Left ventricle myocardium inferior (tissue), 1 donor: ENCODE data around the gene LARP4. TPM values are rescaled to one million over a fixed set of nuclear protein-coding genes. Genes with fewer than 3 reads are reported as not detected.
"Not testable (repeated sequence)": the region's sequence is repeated elsewhere in the genome, so short reads cannot be mapped to it uniquely, and the experiment has no call there.

Source experiments
- DNase-seq: peaks from one replicate; pipeline ENCODE4 v3.0.0-alpha.2; 2020
- H3K27ac ChIP-seq: fragments of 200-600 bp; replicated peaks from 2 replicates; pipeline ENCODE4 v1.8.0; 2021
- H3K27me3 ChIP-seq: fragments of 200-600 bp; 2 replicates; pipeline ENCODE4 v1.8.0; 2021; ENCODE audit warnings: low read depth
- H3K36me3 ChIP-seq: fragments of 200-600 bp; 2 replicates; pipeline ENCODE4 v1.8.0; 2021
- H3K4me1 ChIP-seq: fragments of 200-600 bp; 2 replicates; pipeline ENCODE4 v1.8.0; 2021
- H3K4me3 ChIP-seq: fragments of 200-600 bp; 2 replicates; pipeline ENCODE4 v1.8.0; 2021; ENCODE audit warnings: mild to moderate bottlenecking, moderate library complexity
- H3K9me3 ChIP-seq: fragments of 200-600 bp; replicated peaks from 2 replicates; pipeline ENCODE4 v1.8.0; 2021
- intact Hi-C: fragments of 100-400 bp; cut with micrococcal nuclease; formaldehyde crosslinking; loops from one replicate; pipeline ENCODE4 v1.11.0; 2022
- total RNA-seq: library from RNA; stranded (reverse); fragmentation: NEBNext Ultra II Directional; extraction: Animal tissue kit (Norgen Biotek cat#: 25700); gene quantifications from one replicate; pipeline ENCODE4 v1.2.1, GENCODE V29; 2021
- TF ChIP-seq, protein P1 (sequence below): fragments of 200-600 bp; IDR thresholded peaks from 2 replicates; pipeline ENCODE4 v1.8.0; 2021; ENCODE audit warnings: antibody characterized with exemption, mild to moderate bottlenecking, borderline replicate concordance
- donor health status: DM: no; HTN: yes; CAD: no; lungs with severe emphysema.

Gene LARP4
- total RNA-seq, 1 donor from 2014 or later: 69.0 TPM

GRCh38 chr12:50519353-50519752, 118.7 kb downstream of the LARP4 start:
- DNase-seq: no peak
- Histone ChIP-seq H3K4me1 (peaks cover 68% of the 10 kb centered on the region), H3K27me3 (no peaks in the 10 kb centered on the region), H3K27ac (no peak overlapping the region), H3K36me3 (no peaks in the 10 kb centered on the region), H3K4me3 (no peak overlapping the region), H3K9me3 (no peaks in the 10 kb centered on the region)
- TF ChIP-seq, protein P1, sequence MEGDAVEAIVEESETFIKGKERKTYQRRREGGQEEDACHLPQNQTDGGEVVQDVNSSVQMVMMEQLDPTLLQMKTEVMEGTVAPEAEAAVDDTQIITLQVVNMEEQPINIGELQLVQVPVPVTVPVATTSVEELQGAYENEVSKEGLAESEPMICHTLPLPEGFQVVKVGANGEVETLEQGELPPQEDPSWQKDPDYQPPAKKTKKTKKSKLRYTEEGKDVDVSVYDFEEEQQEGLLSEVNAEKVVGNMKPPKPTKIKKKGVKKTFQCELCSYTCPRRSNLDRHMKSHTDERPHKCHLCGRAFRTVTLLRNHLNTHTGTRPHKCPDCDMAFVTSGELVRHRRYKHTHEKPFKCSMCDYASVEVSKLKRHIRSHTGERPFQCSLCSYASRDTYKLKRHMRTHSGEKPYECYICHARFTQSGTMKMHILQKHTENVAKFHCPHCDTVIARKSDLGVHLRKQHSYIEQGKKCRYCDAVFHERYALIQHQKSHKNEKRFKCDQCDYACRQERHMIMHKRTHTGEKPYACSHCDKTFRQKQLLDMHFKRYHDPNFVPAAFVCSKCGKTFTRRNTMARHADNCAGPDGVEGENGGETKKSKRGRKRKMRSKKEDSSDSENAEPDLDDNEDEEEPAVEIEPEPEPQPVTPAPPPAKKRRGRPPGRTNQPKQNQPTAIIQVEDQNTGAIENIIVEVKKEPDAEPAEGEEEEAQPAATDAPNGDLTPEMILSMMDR: no peak
- intact Hi-C loops: no loop called here

DNA sequence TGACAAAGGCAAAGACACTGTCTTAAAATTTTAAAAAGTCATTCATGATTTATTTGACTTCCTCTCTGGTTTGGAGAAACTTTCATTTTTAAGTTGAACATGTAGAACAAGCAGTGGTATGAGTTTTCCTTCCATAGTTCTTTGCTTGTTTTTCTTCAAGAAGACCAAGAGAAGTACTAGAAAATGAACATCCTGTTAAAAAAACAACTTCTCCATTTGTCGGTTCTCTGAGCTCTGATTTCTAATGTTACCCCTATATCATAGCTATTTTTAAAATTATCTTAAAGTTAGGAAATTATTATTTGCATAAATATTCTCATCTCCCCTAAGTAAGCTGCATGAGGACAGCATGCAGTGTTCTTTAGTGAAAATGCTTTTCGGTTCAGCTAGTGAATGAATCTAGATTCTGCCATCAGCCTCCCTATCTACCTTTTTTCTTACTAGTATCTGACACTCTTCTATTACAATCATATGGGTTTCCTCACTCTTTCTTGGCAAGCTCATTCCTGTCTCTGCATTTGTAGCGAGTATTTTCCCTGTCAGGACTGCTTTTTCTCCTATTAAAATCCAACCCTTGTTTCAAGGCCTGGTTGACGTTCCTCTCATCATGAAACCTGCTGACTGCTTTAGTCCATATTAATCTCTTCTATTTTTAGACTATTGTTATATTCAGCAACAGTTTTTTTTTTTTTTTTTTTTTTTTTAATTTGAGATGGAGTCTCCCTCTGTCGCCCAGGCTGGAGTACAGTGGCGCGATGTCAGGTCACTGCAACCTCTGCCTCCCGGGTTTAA, 119.9 kb downstream of the LARP4 start:
- intact Hi-C loops: loop anchor here (10.0 kb wide), 1 partner anchor 54 kb away; no protein-coding TSS in a partner anchor
- Histone ChIP-seq H3K27me3 (no peaks in the 10 kb centered on the region), H3K36me3 (no peaks in the 10 kb centered on the region), H3K9me3 (no peaks in the 10 kb centered on the region), H3K4me3 (peak overlapping the region; percentile 15), H3K27ac (peak overlapping the region; percentile 78), H3K4me1 (peaks cover 56% of the 10 kb centered on the region)
- no peak for DNase-seq
- TF ChIP-seq, protein P1: peak; percentile 16

GRCh38 chr12:50521781-50522180, 121.1 kb downstream of the LARP4 start:
- Histone ChIP-seq H3K4me1 (peaks cover 61% of the 10 kb centered on the region), H3K27ac (peak overlapping the region; percentile 78)
- not testable (repeated sequence) for DNase-seq, H3K27me3 ChIP-seq, H3K9me3 ChIP-seq, H3K4me3 ChIP-seq, H3K36me3 ChIP-seq
- intact Hi-C loops: loop anchor here (10.0 kb wide), 1 partner anchor 53 kb away; no protein-coding TSS in a partner anchor

DNA sequence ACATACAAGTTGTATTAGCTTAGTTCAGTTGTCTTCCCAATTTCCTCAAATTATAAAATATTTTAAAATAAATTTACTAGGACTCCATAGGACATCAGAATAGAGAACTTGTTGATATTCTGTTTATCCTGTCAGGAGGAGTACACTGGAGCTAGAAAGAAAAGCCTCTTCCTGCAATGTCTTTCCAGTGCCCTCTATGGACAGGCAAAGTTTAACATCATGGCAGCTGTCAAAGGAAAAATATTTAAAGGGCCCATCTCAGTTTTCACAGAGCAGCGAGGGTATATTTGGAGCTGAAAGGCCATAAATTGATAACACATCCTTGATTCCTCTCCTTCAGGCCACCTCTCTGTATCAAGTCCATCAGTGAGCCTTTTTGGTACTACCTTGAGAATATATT, 123.1 kb downstream of the LARP4 start:
- no peaks in the 10 kb centered on the region for H3K9me3 ChIP-seq
- peaks cover 47% of the 10 kb centered on the region for H3K4me1 ChIP-seq
- no peaks in the 10 kb centered on the region for H3K27me3 ChIP-seq
- intact Hi-C loops: loop anchor here (10.0 kb wide), 1 partner anchor 51 kb away; no protein-coding TSS in a partner anchor
- TF ChIP-seq, protein P1: no peak
- no peak overlapping the region for H3K27ac ChIP-seq
- no peak overlapping the region for H3K4me3 ChIP-seq
- no peak for DNase-seq
- H3K36me3 ChIP-seq: no peaks in the 10 kb centered on the region

DNA sequence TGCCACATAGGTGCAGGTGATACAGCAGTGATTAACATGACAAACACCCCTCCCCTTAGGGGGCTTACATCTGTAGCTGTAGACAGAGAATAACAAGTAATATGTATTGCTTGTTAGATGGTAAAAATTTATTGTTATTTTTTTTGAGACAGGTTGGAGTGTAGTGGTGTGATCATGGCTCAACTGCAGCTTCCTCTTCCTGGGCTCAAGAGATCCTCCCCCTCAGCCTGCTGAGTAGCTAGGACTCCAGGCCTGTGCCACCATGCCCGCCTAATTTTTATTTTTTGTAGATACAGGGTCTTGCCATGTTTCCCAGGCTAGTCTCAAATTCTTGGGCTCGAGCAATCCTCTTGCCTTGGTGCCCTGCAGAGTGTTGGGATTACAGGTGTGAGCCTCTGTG, 123.9 kb downstream of the LARP4 start:
- Histone ChIP-seq H3K9me3 (no peaks in the 10 kb centered on the region), H3K27me3 (no peaks in the 10 kb centered on the region), H3K36me3 (no peaks in the 10 kb centered on the region), H3K4me1 (peaks cover 49% of the 10 kb centered on the region), H3K27ac (no peak overlapping the region), H3K4me3 (no peak overlapping the region)
- no peak for DNase-seq
- intact Hi-C loops: loop anchor here (10.0 kb wide), 1 partner anchor 50 kb away; no protein-coding TSS in a partner anchor
- TF ChIP-seq, protein P1: no peak

GRCh38 chr12:50525422-50525821, 124.7 kb downstream of the LARP4 start:
- H3K4me1 ChIP-seq: peaks cover 43% of the 10 kb centered on the region
- TF ChIP-seq, protein P1: no peak
- H3K27ac ChIP-seq: no peak overlapping the region

More at GRCh38 chr12:50525422-50525821, 124.7 kb downstream of the LARP4 start:
- no peak for DNase-seq
- intact Hi-C loops: loop anchor here (10.0 kb wide), 1 partner anchor 49 kb away; no protein-coding TSS in a partner anchor
- H3K9me3 ChIP-seq: no peaks in the 10 kb centered on the region
- no peak overlapping the region for H3K4me3 ChIP-seq
- H3K27me3 ChIP-seq: no peaks in the 10 kb centered on the region
- peaks cover 3% of the 10 kb centered on the region for H3K36me3 ChIP-seq
